Measurements from ENCODE around the gene RAP1GAP. TPM values are rescaled to one million over a fixed set of nuclear protein-coding genes. Genes with fewer than 3 reads are reported as not detected.

Gene RAP1GAP
- total and polyA plus RNA-seq, 2 of the 13 experiments (the other 11 are each of a cell fraction or from before 2014, with no cell fraction given) = 11.9 to 37.5 TPM

DNA sequence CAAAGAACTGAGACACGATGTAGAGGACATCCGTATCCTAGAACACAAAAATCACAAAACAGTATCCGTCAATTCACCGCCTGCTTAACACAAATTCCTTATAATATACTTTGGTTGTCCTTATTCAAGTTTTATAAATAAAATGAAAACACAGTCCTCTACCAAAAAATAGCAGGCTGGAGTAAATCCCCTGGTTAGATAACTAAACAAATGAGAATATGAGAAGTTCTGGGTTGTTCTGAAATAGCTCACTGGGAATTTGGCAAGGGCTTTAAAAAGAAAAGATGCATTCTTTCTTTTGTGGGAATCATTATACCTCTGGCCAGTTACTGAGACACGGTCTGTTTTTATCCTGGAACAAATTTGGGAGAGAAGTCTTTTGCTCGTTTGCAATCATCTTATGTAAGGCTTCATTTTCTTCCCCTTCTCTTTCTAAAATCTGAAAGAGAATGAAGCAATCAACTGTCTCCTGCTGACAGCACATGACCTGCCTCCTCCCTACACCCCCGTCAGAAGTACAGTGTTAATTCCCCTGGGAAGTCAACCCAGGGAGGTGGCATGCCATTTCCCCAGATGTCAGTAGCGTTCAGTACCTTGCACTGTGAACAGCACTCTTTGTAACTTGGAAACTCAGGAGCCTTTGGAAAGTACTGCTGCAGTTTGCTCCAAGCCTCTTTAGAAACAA lies 37.1 kb upstream of the RAP1GAP start:
- POLR2A ChIA-PET = no interaction called here
- peaks cover 6 to 40% of the 10 kb centered on the region in 2 experiments for H3K36me3 ChIP-seq (replicated peaks in 1 of 2; ENCODE audit: control insufficient read depth in 1 of 2, insufficient read depth in 2 of 2, low read length in 2 of 2)
- TF ChIP-seq ZNF10 (CRISPR knock-in tag; IDR thresholded peaks at IDR 0.05; ENCODE audit: borderline replicate concordance, low read depth) (no peak), TBX3 (IDR thresholded peaks at IDR 0.05; ENCODE audit: borderline replicate concordance) (no peak), CEBPG (CRISPR knock-in tag; IDR thresholded peaks at IDR 0.05) (0 out of 2 replicates have a peak, but pooled peaks have one; percentile 27), ZNF264 (CRISPR knock-in tag; IDR thresholded peaks at IDR 0.05) (no peak), MIER2 (CRISPR knock-in tag; IDR thresholded peaks at IDR 0.05) (peak; percentile 88), ZNF350 (CRISPR knock-in tag; IDR thresholded peaks at IDR 0.05; ENCODE audit: borderline replicate concordance, low read depth) (no peak), RNF2 (conservative IDR thresholded peaks at IDR 0.05; ENCODE audit: low read depth) (no peak)
- TF ChIP-seq, protein P1, sequence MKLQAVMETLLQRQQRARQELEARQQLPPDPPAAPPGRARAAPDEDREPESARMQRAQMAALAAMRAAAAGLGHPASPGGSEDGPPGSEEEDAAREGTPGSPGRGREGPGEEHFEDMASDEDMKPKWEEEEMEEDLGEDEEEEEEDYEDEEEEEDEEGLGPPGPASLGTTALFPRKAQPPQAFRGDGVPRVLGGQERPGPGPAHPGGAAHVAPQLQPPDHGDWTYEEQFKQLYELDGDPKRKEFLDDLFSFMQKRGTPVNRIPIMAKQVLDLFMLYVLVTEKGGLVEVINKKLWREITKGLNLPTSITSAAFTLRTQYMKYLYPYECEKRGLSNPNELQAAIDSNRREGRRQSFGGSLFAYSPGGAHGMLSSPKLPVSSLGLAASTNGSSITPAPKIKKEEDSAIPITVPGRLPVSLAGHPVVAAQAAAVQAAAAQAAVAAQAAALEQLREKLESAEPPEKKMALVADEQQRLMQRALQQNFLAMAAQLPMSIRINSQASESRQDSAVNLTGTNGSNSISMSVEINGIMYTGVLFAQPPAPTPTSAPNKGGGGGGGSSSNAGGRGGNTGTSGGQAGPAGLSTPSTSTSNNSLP (IDR thresholded peaks at IDR 0.05; ENCODE audit: low read depth, low read length) = no peak
- TF ChIP-seq, protein P2, sequence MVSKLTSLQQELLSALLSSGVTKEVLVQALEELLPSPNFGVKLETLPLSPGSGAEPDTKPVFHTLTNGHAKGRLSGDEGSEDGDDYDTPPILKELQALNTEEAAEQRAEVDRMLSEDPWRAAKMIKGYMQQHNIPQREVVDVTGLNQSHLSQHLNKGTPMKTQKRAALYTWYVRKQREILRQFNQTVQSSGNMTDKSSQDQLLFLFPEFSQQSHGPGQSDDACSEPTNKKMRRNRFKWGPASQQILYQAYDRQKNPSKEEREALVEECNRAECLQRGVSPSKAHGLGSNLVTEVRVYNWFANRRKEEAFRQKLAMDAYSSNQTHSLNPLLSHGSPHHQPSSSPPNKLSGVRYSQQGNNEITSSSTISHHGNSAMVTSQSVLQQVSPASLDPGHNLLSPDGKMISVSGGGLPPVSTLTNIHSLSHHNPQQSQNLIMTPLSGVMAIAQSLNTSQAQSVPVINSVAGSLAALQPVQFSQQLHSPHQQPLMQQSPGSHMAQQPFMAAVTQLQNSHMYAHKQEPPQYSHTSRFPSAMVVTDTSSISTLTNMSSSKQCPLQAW (CRISPR knock-in tag; IDR thresholded peaks at IDR 0.05) = no peak
- TF ChIP-seq, protein P3, sequence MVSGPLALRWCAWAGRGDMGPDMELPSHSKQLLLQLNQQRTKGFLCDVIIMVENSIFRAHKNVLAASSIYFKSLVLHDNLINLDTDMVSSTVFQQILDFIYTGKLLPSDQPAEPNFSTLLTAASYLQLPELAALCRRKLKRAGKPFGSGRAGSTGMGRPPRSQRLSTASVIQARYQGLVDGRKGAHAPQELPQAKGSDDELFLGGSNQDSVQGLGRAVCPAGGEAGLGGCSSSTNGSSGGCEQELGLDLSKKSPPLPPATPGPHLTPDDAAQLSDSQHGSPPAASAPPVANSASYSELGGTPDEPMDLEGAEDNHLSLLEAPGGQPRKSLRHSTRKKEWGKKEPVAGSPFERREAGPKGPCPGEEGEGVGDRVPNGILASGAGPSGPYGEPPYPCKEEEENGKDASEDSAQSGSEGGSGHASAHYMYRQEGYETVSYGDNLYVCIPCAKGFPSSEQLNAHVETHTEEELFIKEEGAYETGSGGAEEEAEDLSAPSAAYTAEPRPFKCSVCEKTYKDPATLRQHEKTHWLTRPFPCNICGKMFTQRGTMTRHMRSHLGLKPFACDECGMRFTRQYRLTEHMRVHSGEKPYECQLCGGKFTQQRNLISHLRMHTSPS (CRISPR knock-in tag; IDR thresholded peaks at IDR 0.05; ENCODE audit: low read depth) = no peak
- TF ChIP-seq, protein P4, sequence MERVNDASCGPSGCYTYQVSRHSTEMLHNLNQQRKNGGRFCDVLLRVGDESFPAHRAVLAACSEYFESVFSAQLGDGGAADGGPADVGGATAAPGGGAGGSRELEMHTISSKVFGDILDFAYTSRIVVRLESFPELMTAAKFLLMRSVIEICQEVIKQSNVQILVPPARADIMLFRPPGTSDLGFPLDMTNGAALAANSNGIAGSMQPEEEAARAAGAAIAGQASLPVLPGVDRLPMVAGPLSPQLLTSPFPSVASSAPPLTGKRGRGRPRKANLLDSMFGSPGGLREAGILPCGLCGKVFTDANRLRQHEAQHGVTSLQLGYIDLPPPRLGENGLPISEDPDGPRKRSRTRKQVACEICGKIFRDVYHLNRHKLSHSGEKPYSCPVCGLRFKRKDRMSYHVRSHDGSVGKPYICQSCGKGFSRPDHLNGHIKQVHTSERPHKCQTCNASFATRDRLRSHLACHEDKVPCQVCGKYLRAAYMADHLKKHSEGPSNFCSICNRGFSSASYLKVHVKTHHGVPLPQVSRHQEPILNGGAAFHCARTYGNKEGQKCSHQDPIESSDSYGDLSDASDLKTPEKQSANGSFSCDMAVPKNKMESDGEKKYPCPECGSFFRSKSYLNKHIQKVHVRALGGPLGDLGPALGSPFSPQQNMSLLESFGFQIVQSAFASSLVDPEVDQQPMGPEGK (CRISPR knock-in tag; IDR thresholded peaks at IDR 0.05) = peak; percentile 37
- TF ChIP-seq, protein P5, sequence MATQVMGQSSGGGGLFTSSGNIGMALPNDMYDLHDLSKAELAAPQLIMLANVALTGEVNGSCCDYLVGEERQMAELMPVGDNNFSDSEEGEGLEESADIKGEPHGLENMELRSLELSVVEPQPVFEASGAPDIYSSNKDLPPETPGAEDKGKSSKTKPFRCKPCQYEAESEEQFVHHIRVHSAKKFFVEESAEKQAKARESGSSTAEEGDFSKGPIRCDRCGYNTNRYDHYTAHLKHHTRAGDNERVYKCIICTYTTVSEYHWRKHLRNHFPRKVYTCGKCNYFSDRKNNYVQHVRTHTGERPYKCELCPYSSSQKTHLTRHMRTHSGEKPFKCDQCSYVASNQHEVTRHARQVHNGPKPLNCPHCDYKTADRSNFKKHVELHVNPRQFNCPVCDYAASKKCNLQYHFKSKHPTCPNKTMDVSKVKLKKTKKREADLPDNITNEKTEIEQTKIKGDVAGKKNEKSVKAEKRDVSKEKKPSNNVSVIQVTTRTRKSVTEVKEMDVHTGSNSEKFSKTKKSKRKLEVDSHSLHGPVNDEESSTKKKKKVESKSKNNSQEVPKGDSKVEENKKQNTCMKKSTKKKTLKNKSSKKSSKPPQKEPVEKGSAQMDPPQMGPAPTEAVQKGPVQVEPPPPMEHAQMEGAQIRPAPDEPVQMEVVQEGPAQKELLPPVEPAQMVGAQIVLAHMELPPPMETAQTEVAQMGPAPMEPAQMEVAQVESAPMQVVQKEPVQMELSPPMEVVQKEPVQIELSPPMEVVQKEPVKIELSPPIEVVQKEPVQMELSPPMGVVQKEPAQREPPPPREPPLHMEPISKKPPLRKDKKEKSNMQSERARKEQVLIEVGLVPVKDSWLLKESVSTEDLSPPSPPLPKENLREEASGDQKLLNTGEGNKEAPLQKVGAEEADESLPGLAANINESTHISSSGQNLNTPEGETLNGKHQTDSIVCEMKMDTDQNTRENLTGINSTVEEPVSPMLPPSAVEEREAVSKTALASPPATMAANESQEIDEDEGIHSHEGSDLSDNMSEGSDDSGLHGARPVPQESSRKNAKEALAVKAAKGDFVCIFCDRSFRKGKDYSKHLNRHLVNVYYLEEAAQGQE (IDR thresholded peaks at IDR 0.05; ENCODE audit: borderline replicate concordance in 1 of 2, low read depth in 1 of 2, low read length in 2 of 2) = peak; percentile 9 to 87

More for the DNA sequence above, 37.1 kb upstream of the RAP1GAP start:
- peak; percentile 65 for ATAC-seq
- intact Hi-C loops (cut with micrococcal nuclease; ENCODE audit: unreplicated experiment) = no loop called here
- Histone ChIP-seq H3K79me2 (ENCODE audit: insufficient read depth, low read length) (no peaks in the 10 kb centered on the region), H3K27ac (ENCODE audit: extremely low read length, insufficient read depth, low read length) (no peak overlapping the region), H4K20me1 (ENCODE audit: insufficient read depth, low read length) (0 out of 2 replicates have a peak, but pooled peaks cover 5% of the 10 kb centered on the region), H3K4me3 (replicated peaks in 1 of 3; ENCODE audit: insufficient read depth in 1 of 3, low read depth in 2 of 3, low read length in 3 of 3) (no peak overlapping the region), H3K9me3 (ENCODE audit: low read length) (no peaks in the 10 kb centered on the region), H3K27me3 (ENCODE audit: control insufficient read depth in 1 of 2, insufficient read depth in 2 of 2, low read length in 2 of 2) (no peaks in the 10 kb centered on the region), H3K4me2 (ENCODE audit: low read depth, low read length) (no peak overlapping the region), H3K4me1 (ENCODE audit: insufficient read depth, low read length) (peaks cover 41% of the 10 kb centered on the region), H3K9ac (ENCODE audit: insufficient read depth, low read depth, low read length) (no peak overlapping the region), H2AFZ (ENCODE audit: low read length) (no peak overlapping the region)
- WGBS (ENCODE audit: low lambda C conversion rate) = 76% methylated on average over 8 of the region's 8 CpGs
- DNase-seq (ENCODE audit: low spot score) = peak; percentile 25
- in situ Hi-C loops (cut with HindIII; ENCODE audit: extremely low pct_ligation_motif_present, low pct_unique_long_range_greater_than_20kb) = loop anchor here (10.0 kb wide), 1 partner anchor 259 kb away; no protein-coding TSS in a partner anchor
- CTCF ChIA-PET (ENCODE audit: low intra/inter-chr PET ratio, low total read pairs) = interaction anchor here (1.4 kb wide), 1 partner anchor 258 kb away, joined by 3 read pairs; no protein-coding TSS in a partner anchor
- peak; percentile 55 for FAIRE-seq
- no TSS peak for BruUV-seq (replicated peaks)

All from HepG2 (cell line).